ENCODE measurements around the gene GREB1L.

- TF ChIP-seq CTCF (IDR thresholded peaks at IDR 0.05) (no peak), MEF2A (IDR thresholded peaks at IDR 0.05; ENCODE audit: borderline replicate concordance, low read depth) (no peak), EP300 (IDR thresholded peaks at IDR 0.05; ENCODE audit: borderline replicate concordance in 1 of 2, low read depth in 1 of 2, low read length in 1 of 2) (no peak), NRF1 (IDR thresholded peaks at IDR 0.05; ENCODE audit: low read depth, low read length) (no peak), POLR2AphosphoS5 (IDR thresholded peaks at IDR 0.05; ENCODE audit: low read depth, low read length) (no peak)
Measured at GRCh38 chr18:21369146-21369545, 127.1 kb downstream of the GREB1L start.

Data from SK-N-SH (cell line).